WTC11 (cell line): ENCODE measurements around the gene RPN2. TPM values are rescaled to one million over a fixed set of nuclear protein-coding genes. Genes with fewer than 3 reads are reported as not detected.

Experiments
- ATAC-seq: fragments of 200-7000 bp; cut with Tn5 transposase; 2 replicates; pipeline ENCODE4 v1.10.0; 2021; ENCODE audit warnings: mild to moderate bottlenecking, moderate library complexity
- CTCF ChIA-PET: fragments of 300-600 bp; sonication (Branson Sonifier 250); formaldehyde crosslinking; loops from one replicate; lab custom pipeline; 2021; ENCODE audit warnings: antibody characterized with exemption; lab: Charles Lee
- POLR2A ChIA-PET: fragments of 350-600 bp; sonication (Branson Sonifier 250); formaldehyde crosslinking; loops from one replicate; lab custom pipeline; 2021; ENCODE audit warnings: antibody characterized with exemption; lab: Charles Lee
- DNase-seq: peaks from one replicate; pipeline ENCODE4 v3.0.0; 2021; ENCODE audit warnings: low spot score
- H3K27ac Mint-ChIP-seq: 2 replicates; pipeline ENCODE4 v1.8.0; 2021; ENCODE audit warnings: mixed read lengths
- H3K27me3 Mint-ChIP-seq: 2 replicates; pipeline ENCODE4 v1.8.0; 2021; ENCODE audit warnings: low read depth, mild to moderate bottlenecking, moderate library complexity, mixed read lengths
- H3K36me3 Mint-ChIP-seq: 2 replicates; pipeline ENCODE4 v1.8.0; 2021; ENCODE audit warnings: mixed read lengths
- H3K4me1 Mint-ChIP-seq: 2 replicates; pipeline ENCODE4 v1.8.0; 2022; ENCODE audit warnings: mixed read lengths
- H3K4me3 Mint-ChIP-seq: 2 replicates; pipeline ENCODE4 v1.8.0; 2021; ENCODE audit warnings: mild to moderate bottlenecking, moderate library complexity, mixed read lengths
- H3K9me3 Mint-ChIP-seq: 2 replicates; pipeline ENCODE4 v1.8.0; 2021; ENCODE audit warnings: mixed read lengths
- ETV6 ChIP-seq: sonication (generic); formaldehyde crosslinking; IDR thresholded peaks from 2 replicates; pipeline ENCODE4 v1.8.1; 2022; ENCODE audit warnings: mild to moderate bottlenecking, missing genetic modification reagents
- GRHL2 ChIP-seq: fragments of 250-450 bp; sonication (Bioruptor Pico); IDR thresholded peaks from 2 replicates; pipeline ENCODE4 v1.8.0; 2022; ENCODE audit warnings: mild to moderate bottlenecking, moderate library complexity; ENCODE audit not compliant: insufficient replicate concordance, severe bottlenecking
- HMGA2 ChIP-seq: fragments of 250-450 bp; sonication (Bioruptor Pico); IDR thresholded peaks from 2 replicates; pipeline ENCODE4 v1.4.0; 2021; ENCODE audit warnings: mild to moderate bottlenecking, moderate library complexity
- MXD4 ChIP-seq: fragments of 250-450 bp; sonication (Bioruptor Pico); IDR thresholded peaks from 2 replicates; pipeline ENCODE4 v1.8.0; 2021; ENCODE audit warnings: mild to moderate bottlenecking, moderate library complexity, borderline replicate concordance
- NFE2L1 ChIP-seq: sonication (generic); formaldehyde crosslinking; IDR thresholded peaks from 2 replicates; pipeline ENCODE4 v1.8.1; 2023; ENCODE audit warnings: missing genetic modification reagents
- SP1 ChIP-seq: sonication (generic); formaldehyde crosslinking; conservative IDR thresholded peaks from 2 replicates; pipeline ENCODE4 v1.8.1; 2022; ENCODE audit warnings: missing genetic modification reagents
- TEAD4 ChIP-seq: sonication (generic); formaldehyde crosslinking; IDR thresholded peaks from 2 replicates; pipeline ENCODE4 v1.8.0; 2022; ENCODE audit warnings: mild to moderate bottlenecking, missing genetic modification reagents
- ZBTB21 ChIP-seq: sonication (generic); formaldehyde crosslinking; IDR thresholded peaks from 2 replicates; pipeline ENCODE4 v1.8.1; 2023; ENCODE audit warnings: mild to moderate bottlenecking, missing genetic modification reagents, borderline replicate concordance
- ZNF219 ChIP-seq: sonication (generic); formaldehyde crosslinking; IDR thresholded peaks from 2 replicates; pipeline ENCODE4 v1.8.0; 2023; ENCODE audit warnings: missing genetic modification reagents, mild to moderate bottlenecking, borderline replicate concordance
- ZNF423 ChIP-seq: fragments of 250-450 bp; sonication (Bioruptor Pico); IDR thresholded peaks from 2 replicates; pipeline ENCODE4 v2.1.2; 2022; ENCODE audit warnings: mild to moderate bottlenecking, moderate library complexity
- ZNF671 ChIP-seq: fragments of 250-450 bp; sonication (Bioruptor Pico); IDR thresholded peaks from 2 replicates; pipeline ENCODE4 v1.8.0; 2021; ENCODE audit warnings: mild to moderate bottlenecking
- total RNA-seq: library from RNA; stranded (reverse); gene quantifications from 3 replicates; pipeline ENCODE4 v1.2.3, GENCODE V29; 2021
- TF ChIP-seq, protein P1 (sequence below): sonication (generic); formaldehyde crosslinking; IDR thresholded peaks from 2 replicates; pipeline ENCODE4 v1.8.1; 2023; ENCODE audit warnings: mild to moderate bottlenecking, missing genetic modification reagents, moderate library complexity
- TF ChIP-seq, protein P2 (sequence below): fragments of 250-450 bp; sonication (Bioruptor Pico); conservative IDR thresholded peaks from 2 replicates; pipeline ENCODE4 v1.9.0; 2021; ENCODE audit warnings: mild to moderate bottlenecking
- TF ChIP-seq, protein P3 (sequence below): fragments of 250-450 bp; sonication (Bioruptor Pico); IDR thresholded peaks from 2 replicates; pipeline ENCODE4 v2.1.2; 2022; ENCODE audit warnings: mild to moderate bottlenecking, moderate library complexity
- TF ChIP-seq, protein P4 (sequence below): sonication (generic); formaldehyde crosslinking; IDR thresholded peaks from 2 replicates; pipeline ENCODE4 v1.8.1; 2022; ENCODE audit warnings: mild to moderate bottlenecking, moderate library complexity, missing genetic modification reagents
- TF ChIP-seq, protein P5 (sequence below): sonication (generic); formaldehyde crosslinking; IDR thresholded peaks from 2 replicates; pipeline ENCODE4 v1.8.0; 2022; ENCODE audit warnings: mild to moderate bottlenecking, missing genetic modification reagents
- TF ChIP-seq, protein P6 (sequence below): sonication (generic); formaldehyde crosslinking; IDR thresholded peaks from 2 replicates; pipeline ENCODE4 v1.8.1; 2022; ENCODE audit warnings: low read depth, missing genetic modification reagents, borderline replicate concordance

Gene RPN2
- total RNA-seq, 1 experiment from 2014 or later = 205 TPM

DNA sequence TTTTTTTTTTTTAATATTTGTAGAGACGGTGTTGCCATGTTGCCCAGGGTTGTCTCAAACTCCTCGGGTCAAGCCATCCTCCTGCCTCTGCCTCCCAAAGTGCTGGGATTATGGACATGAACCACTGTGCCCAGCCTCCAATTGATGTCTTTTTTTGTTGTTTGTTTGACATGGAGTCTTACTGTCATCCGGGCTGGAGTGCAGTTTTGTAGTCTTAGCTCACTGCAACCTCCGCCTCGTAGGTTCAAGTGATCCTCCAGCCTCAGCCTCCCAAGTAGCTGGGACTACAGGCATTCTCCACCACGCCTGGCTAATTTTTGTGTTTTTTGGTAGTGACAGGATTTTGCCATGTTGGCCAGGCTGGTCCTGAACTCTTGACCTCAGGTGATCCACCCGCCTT lies 9.7 kb downstream of the RPN2 start:
- CTCF ChIA-PET = interaction anchor here (0.6 to 4.1 kb wide), 2 partner anchors 10 to 204 kb away, joined by 3 to 43 read pairs; partner anchors contain the start of genes MROH8 and RPN2
- Mint-ChIP-seq H3K4me1 (peaks cover 12% of the 10 kb centered on the region), H3K27me3 (no peaks in the 10 kb centered on the region), H3K4me3 (no peak overlapping the region), H3K27ac (no peak overlapping the region), H3K36me3 (peaks cover 57% of the 10 kb centered on the region), H3K9me3 (no peaks in the 10 kb centered on the region)
- ATAC-seq (no peak), DNase-seq (no peak)
- POLR2A ChIA-PET = no interaction called here
- TF ChIP-seq, protein P1, sequence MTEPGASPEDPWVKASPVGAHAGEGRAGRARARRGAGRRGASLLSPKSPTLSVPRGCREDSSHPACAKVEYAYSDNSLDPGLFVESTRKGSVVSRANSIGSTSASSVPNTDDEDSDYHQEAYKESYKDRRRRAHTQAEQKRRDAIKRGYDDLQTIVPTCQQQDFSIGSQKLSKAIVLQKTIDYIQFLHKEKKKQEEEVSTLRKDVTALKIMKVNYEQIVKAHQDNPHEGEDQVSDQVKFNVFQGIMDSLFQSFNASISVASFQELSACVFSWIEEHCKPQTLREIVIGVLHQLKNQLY (CRISPR knock-in tag) = no peak
- no peak for TF ChIP-seq ZNF671 (CRISPR knock-in tag)
- TF ChIP-seq ZBTB21 (CRISPR knock-in tag) = no peak
- no peak for TF ChIP-seq GRHL2 (CRISPR knock-in tag)
- no peak for TF ChIP-seq SP1
- no peak for TF ChIP-seq ETV6
- TF ChIP-seq, protein P2, sequence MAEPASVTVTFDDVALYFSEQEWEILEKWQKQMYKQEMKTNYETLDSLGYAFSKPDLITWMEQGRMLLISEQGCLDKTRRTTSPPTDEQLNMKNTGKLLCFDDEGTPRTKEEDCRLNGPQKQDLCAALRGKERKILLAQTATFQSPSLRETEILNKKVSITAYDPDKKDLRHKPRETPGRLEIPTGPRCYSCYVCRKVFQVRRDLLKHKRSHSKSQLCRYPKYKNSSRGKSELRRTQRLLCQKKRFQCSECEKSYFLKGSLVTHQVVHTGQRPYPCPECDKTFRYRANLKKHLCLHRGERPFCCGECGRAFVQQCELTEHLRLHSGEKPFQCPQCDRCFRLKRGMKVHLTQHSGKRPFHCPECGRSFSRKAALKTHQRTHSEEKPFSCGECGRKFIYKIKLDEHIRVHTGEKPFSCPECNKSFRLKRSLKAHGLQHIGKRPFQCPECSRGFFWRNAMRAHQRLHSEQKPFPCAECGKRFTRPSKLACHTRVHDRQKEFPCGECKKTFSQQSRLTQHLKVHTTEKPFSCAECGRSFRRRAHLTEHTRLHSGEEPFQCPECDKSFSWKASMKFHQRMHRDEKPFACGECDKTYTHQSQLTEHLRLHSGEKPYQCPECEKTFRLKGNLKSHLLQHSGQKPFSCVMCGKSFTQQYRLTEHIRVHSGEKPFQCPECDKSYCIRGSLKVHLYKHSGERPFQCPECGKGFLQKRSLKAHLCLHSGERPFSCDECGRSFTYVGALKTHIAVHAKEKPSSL (CRISPR knock-in tag) = no peak
- TF ChIP-seq ZNF423 (CRISPR knock-in tag) = no peak
- TF ChIP-seq, protein P3, sequence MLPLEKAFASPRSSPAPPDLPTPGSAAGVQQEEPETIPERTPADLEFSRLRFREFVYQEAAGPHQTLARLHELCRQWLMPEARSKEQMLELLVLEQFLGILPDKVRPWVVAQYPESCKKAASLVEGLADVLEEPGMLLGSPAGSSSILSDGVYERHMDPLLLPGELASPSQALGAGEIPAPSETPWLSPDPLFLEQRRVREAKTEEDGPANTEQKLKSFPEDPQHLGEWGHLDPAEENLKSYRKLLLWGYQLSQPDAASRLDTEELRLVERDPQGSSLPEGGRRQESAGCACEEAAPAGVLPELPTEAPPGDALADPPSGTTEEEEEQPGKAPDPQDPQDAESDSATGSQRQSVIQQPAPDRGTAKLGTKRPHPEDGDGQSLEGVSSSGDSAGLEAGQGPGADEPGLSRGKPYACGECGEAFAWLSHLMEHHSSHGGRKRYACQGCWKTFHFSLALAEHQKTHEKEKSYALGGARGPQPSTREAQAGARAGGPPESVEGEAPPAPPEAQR (CRISPR knock-in tag) = no peak
- TF ChIP-seq, protein P4, sequence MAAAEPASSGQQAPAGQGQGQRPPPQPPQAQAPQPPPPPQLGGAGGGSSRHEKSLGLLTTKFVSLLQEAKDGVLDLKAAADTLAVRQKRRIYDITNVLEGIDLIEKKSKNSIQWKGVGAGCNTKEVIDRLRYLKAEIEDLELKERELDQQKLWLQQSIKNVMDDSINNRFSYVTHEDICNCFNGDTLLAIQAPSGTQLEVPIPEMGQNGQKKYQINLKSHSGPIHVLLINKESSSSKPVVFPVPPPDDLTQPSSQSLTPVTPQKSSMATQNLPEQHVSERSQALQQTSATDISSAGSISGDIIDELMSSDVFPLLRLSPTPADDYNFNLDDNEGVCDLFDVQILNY = no peak
- TF ChIP-seq MXD4 (CRISPR knock-in tag) = no peak

DNA sequence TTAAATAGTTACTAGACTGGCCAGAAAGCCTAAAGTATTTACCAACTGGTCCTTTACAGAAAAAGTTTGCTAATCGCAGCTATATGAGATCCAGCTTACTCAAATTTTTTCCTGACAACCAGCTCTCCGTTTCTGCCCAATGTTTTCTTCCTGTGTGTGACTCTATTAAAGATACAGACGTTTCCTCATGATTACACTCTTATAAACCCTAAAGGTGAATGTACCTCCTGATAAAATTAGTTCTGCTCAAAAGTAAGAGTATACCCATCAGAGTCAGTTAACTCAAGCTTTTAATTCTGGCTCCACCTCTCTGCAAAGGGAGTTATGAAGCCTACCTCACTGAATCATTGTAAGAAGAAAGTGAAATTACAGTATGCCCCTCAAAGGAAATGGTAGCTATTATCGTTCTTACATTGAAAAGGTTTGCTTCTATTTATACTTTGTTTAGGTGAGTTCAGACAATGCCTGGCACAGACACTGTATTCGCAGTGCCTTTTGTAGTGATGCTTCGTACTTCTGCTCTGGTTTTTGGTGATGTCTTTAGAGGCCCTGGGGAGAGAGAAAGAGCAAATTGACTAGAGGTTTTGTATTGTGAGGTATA lies 10.4 kb downstream of the RPN2 start:
- Mint-ChIP-seq H3K27me3 (no peaks in the 10 kb centered on the region), H3K4me1 (peaks cover 17% of the 10 kb centered on the region), H3K9me3 (no peaks in the 10 kb centered on the region), H3K36me3 (peaks cover 52% of the 10 kb centered on the region), H3K4me3 (no peak overlapping the region), H3K27ac (no peak overlapping the region; the same call in 1 of the 2 replicates)
- TF ChIP-seq NFE2L1 = no peak
- TF ChIP-seq SP1 = no peak
- TF ChIP-seq, protein P3 (CRISPR knock-in tag) = no peak
- TF ChIP-seq ZNF219 (CRISPR knock-in tag) = no peak
- TF ChIP-seq TEAD4 (CRISPR knock-in tag) = no peak
- TF ChIP-seq, protein P5, sequence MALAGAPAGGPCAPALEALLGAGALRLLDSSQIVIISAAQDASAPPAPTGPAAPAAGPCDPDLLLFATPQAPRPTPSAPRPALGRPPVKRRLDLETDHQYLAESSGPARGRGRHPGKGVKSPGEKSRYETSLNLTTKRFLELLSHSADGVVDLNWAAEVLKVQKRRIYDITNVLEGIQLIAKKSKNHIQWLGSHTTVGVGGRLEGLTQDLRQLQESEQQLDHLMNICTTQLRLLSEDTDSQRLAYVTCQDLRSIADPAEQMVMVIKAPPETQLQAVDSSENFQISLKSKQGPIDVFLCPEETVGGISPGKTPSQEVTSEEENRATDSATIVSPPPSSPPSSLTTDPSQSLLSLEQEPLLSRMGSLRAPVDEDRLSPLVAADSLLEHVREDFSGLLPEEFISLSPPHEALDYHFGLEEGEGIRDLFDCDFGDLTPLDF = no peak
- no peak for TF ChIP-seq HMGA2
- TF ChIP-seq, protein P6, sequence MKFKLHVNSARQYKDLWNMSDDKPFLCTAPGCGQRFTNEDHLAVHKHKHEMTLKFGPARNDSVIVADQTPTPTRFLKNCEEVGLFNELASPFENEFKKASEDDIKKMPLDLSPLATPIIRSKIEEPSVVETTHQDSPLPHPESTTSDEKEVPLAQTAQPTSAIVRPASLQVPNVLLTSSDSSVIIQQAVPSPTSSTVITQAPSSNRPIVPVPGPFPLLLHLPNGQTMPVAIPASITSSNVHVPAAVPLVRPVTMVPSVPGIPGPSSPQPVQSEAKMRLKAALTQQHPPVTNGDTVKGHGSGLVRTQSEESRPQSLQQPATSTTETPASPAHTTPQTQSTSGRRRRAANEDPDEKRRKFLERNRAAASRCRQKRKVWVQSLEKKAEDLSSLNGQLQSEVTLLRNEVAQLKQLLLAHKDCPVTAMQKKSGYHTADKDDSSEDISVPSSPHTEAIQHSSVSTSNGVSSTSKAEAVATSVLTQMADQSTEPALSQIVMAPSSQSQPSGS (CRISPR knock-in tag) = no peak
- DNase-seq (no peak), ATAC-seq (no peak)
- POLR2A ChIA-PET = interaction anchor here (1.5 kb wide), 1 partner anchor 10 kb away, joined by 3 read pairs; the partner anchor contains the start of genes MROH8 and RPN2
- CTCF ChIA-PET = interaction anchor here (4.1 kb wide), 1 partner anchor 11 kb away, joined by 43 read pairs; the partner anchor contains the start of genes MROH8 and RPN2
